Vagina (tissue), 2 donors: Measurements from ENCODE around the gene CAB39L.

ENCODE experiments used
- CTCF ChIP-seq, 3 experiments: fragments of 450-650 bp in 2 of 3; fragments of 200-600 bp in 1 of 3; sonication (generic) in 1 of 3; IDR thresholded peaks; one replicate each; pipeline ENCODE4 v1.5.1; 2017 to 2019; ENCODE audit warnings: antibody characterized with exemption in 3 of 3, mild to moderate bottlenecking in 2 of 3, moderate library complexity in 2 of 3
- POLR2AphosphoS5 ChIP-seq, 2 donors: sonication (generic); formaldehyde crosslinking; IDR thresholded peaks; one replicate each; pipeline ENCODE4 v1.9.0; 2017; ENCODE audit warnings: antibody characterized with exemption in 2 of 2, mild to moderate bottlenecking in 2 of 2, low read depth in 1 of 2; ENCODE audit not compliant: insufficient read depth in 1 of 2

DNA sequence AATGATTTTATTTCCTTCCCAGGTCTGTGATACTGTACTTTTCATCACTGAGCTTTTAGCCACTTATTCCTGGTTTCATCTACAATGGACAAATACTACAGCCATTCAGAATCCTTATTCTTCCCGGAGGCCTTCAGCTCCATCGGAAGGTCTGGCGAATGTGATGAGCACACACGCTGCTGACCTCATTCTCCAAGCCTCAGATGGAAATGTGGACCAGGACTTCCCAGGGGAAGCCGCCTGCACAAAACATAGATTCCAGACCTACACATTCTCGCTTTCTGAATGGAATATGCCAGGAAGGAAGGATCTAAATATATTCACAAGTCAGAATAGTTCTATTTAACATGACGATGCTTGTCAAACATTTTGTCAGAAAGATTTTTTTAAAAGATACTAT lies 120.5 kb downstream of the CAB39L start:
- no peak for TF ChIP-seq POLR2AphosphoS5 (IDR thresholded peaks at IDR 0.05; ENCODE audit: insufficient read depth in 1 of 2, low read depth in 1 of 2)
- TF ChIP-seq CTCF (IDR thresholded peaks at IDR 0.05): no peak
